Kidney (tissue), 14 donors: ENCODE data around the gene IFFO2. TPM values are rescaled to one million over a fixed set of nuclear protein-coding genes. Genes with fewer than 3 reads are reported as not detected.

Source experiments
- DNase-seq, 5 donors: peaks; one replicate each; pipeline ENCODE4 v3.0.0-alpha.2; 2013 to 2020
- FAIRE-seq: peaks from 2 replicates; lab custom pipeline; 2012; peaks lifted over from hg19 to GRCh38; lab: Jason Lieb, UNC
- H3K27ac ChIP-seq, 2 donors: one replicate each; pipeline ENCODE4 v1.7.0; 2013; ENCODE audit warnings: low read depth in 2 of 2, low read length in 2 of 2, inconsistent platforms in 1 of 2
- H3K27me3 ChIP-seq: one replicate; pipeline ENCODE4 v1.7.1; 2013; ENCODE audit warnings: low read length, inconsistent platforms; ENCODE audit not compliant: control insufficient read depth, insufficient read depth
- H3K36me3 ChIP-seq, 3 donors: one replicate each; pipeline versions ENCODE4 v1.7.0 to v1.7.1; 2013; ENCODE audit warnings: low read length in 3 of 3, control low read depth in 1 of 3, inconsistent platforms in 1 of 3; ENCODE audit not compliant: insufficient read depth in 3 of 3, control insufficient read depth in 2 of 3
- H3K4me1 ChIP-seq, 3 donors: one replicate each; pipeline versions ENCODE4 v1.7.0 to v1.7.1; 2013; ENCODE audit warnings: low read length in 3 of 3, inconsistent platforms in 1 of 3, low read depth in 1 of 3; ENCODE audit not compliant: control insufficient read depth in 2 of 3, insufficient read depth in 2 of 3
- H3K4me3 ChIP-seq, 3 donors: one replicate each; pipeline versions ENCODE4 v1.7.0 to v1.8.1; 2013; ENCODE audit warnings: low read length in 3 of 3, control low read depth in 1 of 3, inconsistent platforms in 1 of 3
- H3K9ac ChIP-seq, 3 donors: one replicate each; pipeline versions ENCODE4 v1.7.0 to v1.7.1; 2013; ENCODE audit warnings: low read length in 3 of 3, control low read depth in 1 of 3, inconsistent platforms in 1 of 3
- H3K9me3 ChIP-seq, 3 donors: one replicate each; pipeline versions ENCODE4 v1.7.0 to v1.7.1; 2013; ENCODE audit warnings: low read length in 3 of 3, control low read depth in 1 of 3, inconsistent platforms in 1 of 3; ENCODE audit not compliant: control insufficient read depth in 2 of 3, insufficient read depth in 1 of 3
- intact Hi-C: fragments of 100-400 bp; cut with DNase I; formaldehyde crosslinking; loops from one replicate; pipeline ENCODE4 v1.11.1; 2022
- polyA plus RNA-seq: library from polyadenylated mRNA; stranded (reverse); fragments of 350-450 nt; fragmentation: Illumina TruSeq; extraction: RNeasy Lipid Tissue Mini Kit (QIAGEN cat#74804); gene quantifications from one replicate; pipeline ENCODE4 v1.2.3, GENCODE V29; 2014; ENCODE audit warnings: low read depth, low replicate concordance; ENCODE audit not compliant: insufficient read depth
- total RNA-seq: library from RNA; stranded (reverse); fragmentation: NEBNext Ultra II Directional; extraction: Animal tissue kit (Norgen Biotek cat#: 25700); gene quantifications from one replicate; pipeline ENCODE4 v1.2.1, GENCODE V29; 2021
- TF ChIP-seq, protein P1 (sequence below): IDR thresholded peaks from 3 replicates; pipeline ENCODE4 v1.5.1; 2012; ENCODE audit warnings: mild to moderate bottlenecking, moderate library complexity, borderline replicate concordance; ENCODE audit not compliant: insufficient read depth; ENCODE audit errors: extremely low read depth
- donor health status: control.
- donor health status: control.
- donor health status: control.
- donor health status: control.
- donor health status: control.
- donor health status: DM: yes; HTN: yes; CAD: no.
- donor health status: Normal renal cell carcinoma (clear cell type).

IFFO2 gene
- total and polyA plus RNA-seq, 2 donors from 2014 or later: 7.5 to 23.1 TPM

- intact Hi-C loops: loop anchor here (10.0 kb wide), 1 partner anchor 175 kb away; no protein-coding TSS in a partner anchor
- peaks cover 9 to 27% (median 15%) of the 10 kb centered on the region in 3 donors for H3K4me1 ChIP-seq
- DNase-seq (no peak), FAIRE-seq (no peak)
- H3K9me3 ChIP-seq: no peaks in the 10 kb centered on the region
- no peaks in the 10 kb centered on the region for H3K27me3 ChIP-seq
- no peak overlapping the region for H3K4me3 ChIP-seq
- TF ChIP-seq, protein P1, sequence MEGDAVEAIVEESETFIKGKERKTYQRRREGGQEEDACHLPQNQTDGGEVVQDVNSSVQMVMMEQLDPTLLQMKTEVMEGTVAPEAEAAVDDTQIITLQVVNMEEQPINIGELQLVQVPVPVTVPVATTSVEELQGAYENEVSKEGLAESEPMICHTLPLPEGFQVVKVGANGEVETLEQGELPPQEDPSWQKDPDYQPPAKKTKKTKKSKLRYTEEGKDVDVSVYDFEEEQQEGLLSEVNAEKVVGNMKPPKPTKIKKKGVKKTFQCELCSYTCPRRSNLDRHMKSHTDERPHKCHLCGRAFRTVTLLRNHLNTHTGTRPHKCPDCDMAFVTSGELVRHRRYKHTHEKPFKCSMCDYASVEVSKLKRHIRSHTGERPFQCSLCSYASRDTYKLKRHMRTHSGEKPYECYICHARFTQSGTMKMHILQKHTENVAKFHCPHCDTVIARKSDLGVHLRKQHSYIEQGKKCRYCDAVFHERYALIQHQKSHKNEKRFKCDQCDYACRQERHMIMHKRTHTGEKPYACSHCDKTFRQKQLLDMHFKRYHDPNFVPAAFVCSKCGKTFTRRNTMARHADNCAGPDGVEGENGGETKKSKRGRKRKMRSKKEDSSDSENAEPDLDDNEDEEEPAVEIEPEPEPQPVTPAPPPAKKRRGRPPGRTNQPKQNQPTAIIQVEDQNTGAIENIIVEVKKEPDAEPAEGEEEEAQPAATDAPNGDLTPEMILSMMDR: no peak
- H3K27ac ChIP-seq: no peak overlapping the region
- peaks cover 2 to 7% (median 6%) of the 10 kb centered on the region in 3 donors for H3K36me3 ChIP-seq
- no peak overlapping the region for H3K9ac ChIP-seq
Observed at GRCh38 chr1:18919956-18920355, 36.5 kb downstream of the IFFO2 start.

- Histone ChIP-seq H3K4me1 (peaks cover 9 to 24% (median 15%) of the 10 kb centered on the region in 3 donors), H3K4me3 (no peak overlapping the region), H3K9me3 (no peaks in the 10 kb centered on the region), H3K27me3 (no peaks in the 10 kb centered on the region), H3K9ac (no peak overlapping the region), H3K36me3 (peaks cover 2 to 8% (median 6%) of the 10 kb centered on the region in 3 donors), H3K27ac (no peak overlapping the region)
- DNase-seq (peak in 2 of 5 donors; percentile 32 to 43), FAIRE-seq (no peak)
- TF ChIP-seq, protein P1: no peak
- intact Hi-C loops: loop anchor here (10.0 kb wide), 1 partner anchor 175 kb away; no protein-coding TSS in a partner anchor
Observed at GRCh38 chr1:18919197-18919905, 37.1 kb downstream of the IFFO2 start.

GRCh38 chr1:18918417-18918816 lies 38.1 kb downstream of the IFFO2 start:
- DNase-seq: peak in 1 of 5 donors; percentile 72
- Histone ChIP-seq H3K4me1 (peaks cover 6 to 18% (median 11%) of the 10 kb centered on the region in 3 donors), H3K4me3 (no peak overlapping the region), H3K9ac (no peak overlapping the region), H3K27me3 (no peaks in the 10 kb centered on the region), H3K36me3 (peaks cover 2 to 8% (median 6%) of the 10 kb centered on the region in 3 donors), H3K27ac (no peak overlapping the region), H3K9me3 (no peaks in the 10 kb centered on the region)
- FAIRE-seq: no peak
- TF ChIP-seq, protein P1: no peak
- intact Hi-C loops: loop anchor here (10.0 kb wide), 1 partner anchor 176 kb away; no protein-coding TSS in a partner anchor
